Fibroblast of lung (primary cell): ENCODE data around the gene ZC3H8.

Experiments used
- EZH2 ChIP-seq: IDR thresholded peaks from 2 replicates; pipeline ENCODE4 v1.5.1; 2012; ENCODE audit warnings: low read length, control low read depth, mild to moderate bottlenecking; ENCODE audit errors: missing control alignments
- TF ChIP-seq, protein P1 (sequence below), 2 donors: IDR thresholded peaks in 1 of 2; conservative IDR thresholded peaks in 1 of 2; 1 replicate in 1 of 2; 2 replicates in 1 of 2; pipeline ENCODE4 v1.5.1; 2011 to 2012; ENCODE audit warnings: low read length in 2 of 2, control low read depth in 1 of 2, inconsistent platforms in 1 of 2, low read depth in 1 of 2, mild to moderate bottlenecking in 1 of 2

DNA sequence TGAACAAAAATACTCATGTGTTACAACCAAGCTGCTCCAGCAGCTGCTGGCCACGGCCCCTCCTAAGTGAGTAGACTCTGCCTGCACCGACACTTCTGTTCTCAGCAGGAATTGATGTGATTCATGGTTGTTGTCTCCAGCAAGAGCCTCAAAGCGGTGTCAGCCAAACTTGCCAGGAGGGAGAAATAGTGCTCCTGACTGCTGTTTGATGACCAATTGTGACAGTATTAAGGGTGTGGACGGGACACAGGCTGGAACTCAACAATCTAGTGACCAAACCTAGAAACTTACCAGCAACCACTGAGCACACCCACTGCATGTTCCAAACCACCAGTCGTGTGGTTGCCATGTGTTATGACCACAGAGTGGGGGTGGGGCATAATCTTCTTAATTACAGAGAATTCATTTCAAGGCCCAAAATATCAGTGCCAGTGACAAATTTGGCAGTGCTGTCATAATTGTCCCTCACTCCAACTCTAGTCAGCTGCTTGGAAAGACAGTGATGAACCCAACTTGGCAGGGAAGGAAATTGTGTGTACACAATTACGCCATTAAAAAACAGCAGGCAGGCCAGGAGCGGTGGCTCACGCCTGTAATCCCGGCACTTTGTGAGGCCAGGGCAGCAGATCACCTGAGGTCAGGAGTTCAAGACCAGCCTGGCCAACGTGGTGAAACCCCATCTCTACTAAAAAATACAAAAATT, 86.3 kb downstream of the ZC3H8 start:
- TF ChIP-seq, protein P1, sequence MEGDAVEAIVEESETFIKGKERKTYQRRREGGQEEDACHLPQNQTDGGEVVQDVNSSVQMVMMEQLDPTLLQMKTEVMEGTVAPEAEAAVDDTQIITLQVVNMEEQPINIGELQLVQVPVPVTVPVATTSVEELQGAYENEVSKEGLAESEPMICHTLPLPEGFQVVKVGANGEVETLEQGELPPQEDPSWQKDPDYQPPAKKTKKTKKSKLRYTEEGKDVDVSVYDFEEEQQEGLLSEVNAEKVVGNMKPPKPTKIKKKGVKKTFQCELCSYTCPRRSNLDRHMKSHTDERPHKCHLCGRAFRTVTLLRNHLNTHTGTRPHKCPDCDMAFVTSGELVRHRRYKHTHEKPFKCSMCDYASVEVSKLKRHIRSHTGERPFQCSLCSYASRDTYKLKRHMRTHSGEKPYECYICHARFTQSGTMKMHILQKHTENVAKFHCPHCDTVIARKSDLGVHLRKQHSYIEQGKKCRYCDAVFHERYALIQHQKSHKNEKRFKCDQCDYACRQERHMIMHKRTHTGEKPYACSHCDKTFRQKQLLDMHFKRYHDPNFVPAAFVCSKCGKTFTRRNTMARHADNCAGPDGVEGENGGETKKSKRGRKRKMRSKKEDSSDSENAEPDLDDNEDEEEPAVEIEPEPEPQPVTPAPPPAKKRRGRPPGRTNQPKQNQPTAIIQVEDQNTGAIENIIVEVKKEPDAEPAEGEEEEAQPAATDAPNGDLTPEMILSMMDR (conservative IDR thresholded peaks at IDR 0.05 in 1 of 2, IDR thresholded peaks at IDR 0.05 in 1 of 2; ENCODE audit: low read depth in 1 of 2, low read length in 2 of 2), result no peak
- no peak for TF ChIP-seq EZH2
